ENCODE results near the gene PCDH18.

The PCDH18 gene

GRCh38 chr4:137470806-137471205 lies 61.5 kb downstream of the PCDH18 start:
- DNase-seq (ENCODE audit: low read depth in 1 of 2, low spot score in 1 of 2) = no peak
